IMR-90 (cell line): ENCODE data around the gene RAP1GAP2. TPM values are rescaled to one million over a fixed set of nuclear protein-coding genes. Genes with fewer than 3 reads are reported as not detected.
"Not testable (repeated sequence)": the region's sequence is repeated elsewhere in the genome, so short reads cannot be mapped to it uniquely, and the experiment has no call there.

ENCODE experiments used
- ATAC-seq: fragments of 200-7000 bp; cut with Tn5 transposase; 2 replicates; pipeline ENCODE4 v1.9.1; 2020; ENCODE audit warnings: low read depth, mild to moderate bottlenecking, moderate library complexity
- BruUV-seq: library from RNA; stranded (reverse); fragments of 400-500 nt; replicated peaks from 2 replicates; lab custom pipeline; 2021; lab: Mats Ljungman, UMichigan
- CTCF ChIA-PET: fragments of 300-600 bp; formaldehyde crosslinking; extraction: SDS; loops from one replicate; lab custom pipeline; 2021; ENCODE audit warnings: antibody characterized with exemption; lab: Yijun Ruan, JAX
- POLR2A ChIA-PET: fragments of 300-600 bp; sonication (Branson Sonifier 250); formaldehyde crosslinking; loops from one replicate; lab custom pipeline; 2022; ENCODE audit warnings: antibody characterized with exemption; ENCODE audit not compliant: unreplicated experiment; lab: Charles Lee
- DNase-seq: peaks from one replicate; pipeline ENCODE4 v3.0.0; 2013
- H2AFZ ChIP-seq: replicated peaks from 2 replicates; pipeline ENCODE3; 2013; ENCODE audit warnings: low read length, mild to moderate bottlenecking; ENCODE audit not compliant: poor library complexity
- H2AK5ac ChIP-seq: 2 replicates; pipeline ENCODE4 v1.6.1; 2013; ENCODE audit warnings: low read depth, low read length, inconsistent platforms
- H2AK9ac ChIP-seq: replicated peaks from 2 replicates; pipeline ENCODE3; 2013; ENCODE audit warnings: mild to moderate bottlenecking, low read depth, low read length, moderate library complexity; ENCODE audit not compliant: poor library complexity
- H2BK120ac ChIP-seq: 2 replicates; pipeline ENCODE4 v1.6.1; 2013; ENCODE audit warnings: low read depth, low read length, inconsistent platforms
- H2BK15ac ChIP-seq: 3 replicates; pipeline ENCODE4 v1.6.1; 2013; ENCODE audit warnings: low read depth, low read length, inconsistent platforms
- H2BK20ac ChIP-seq: 2 replicates; pipeline ENCODE4 v1.6.1; 2013; ENCODE audit warnings: low read depth, mild to moderate bottlenecking, inconsistent platforms, low read length, moderate library complexity
- H2BK5ac ChIP-seq: 2 replicates; pipeline ENCODE4 v1.6.1; 2013; ENCODE audit warnings: mild to moderate bottlenecking, low read depth, low read length, inconsistent platforms; ENCODE audit not compliant: poor library complexity, severe bottlenecking
- H3K14ac ChIP-seq: replicated peaks from 2 replicates; pipeline ENCODE4 v1.6.1; 2013; ENCODE audit warnings: low read depth, low read length, inconsistent platforms
- H3K18ac ChIP-seq: 2 replicates; pipeline ENCODE4 v1.6.1; 2013; ENCODE audit warnings: low read depth, low read length, control low read depth
- H3K23ac ChIP-seq: 2 replicates; pipeline ENCODE4 v1.6.1; 2013; ENCODE audit warnings: low read depth, low read length, inconsistent platforms
- H3K27ac ChIP-seq: 2 replicates; pipeline ENCODE4 v1.5.1; 2013; ENCODE audit warnings: mild to moderate bottlenecking, control low read depth, low read length; ENCODE audit not compliant: insufficient read depth
- H3K27me3 ChIP-seq: 2 replicates; pipeline ENCODE4 v1.6.1; 2013; ENCODE audit warnings: low read length; ENCODE audit not compliant: control insufficient read depth, insufficient read depth
- H3K36me3 ChIP-seq: 2 replicates; pipeline ENCODE4 v1.6.1; 2013; ENCODE audit warnings: low read length, mixed read lengths; ENCODE audit not compliant: control insufficient read depth, insufficient read depth
- H3K4ac ChIP-seq: 2 replicates; pipeline ENCODE4 v1.6.1; 2013; ENCODE audit warnings: low read depth, low read length, inconsistent platforms
- H3K4me1 ChIP-seq: 2 replicates; pipeline ENCODE4 v1.6.1; 2013; ENCODE audit warnings: low read length, mixed read lengths; ENCODE audit not compliant: control insufficient read depth, insufficient read depth
- H3K4me2 ChIP-seq: 2 replicates; pipeline ENCODE4 v1.6.1; 2013; ENCODE audit warnings: low read depth, mild to moderate bottlenecking, control low read depth, low read length, moderate library complexity
- H3K4me3 ChIP-seq: 2 replicates; pipeline ENCODE4 v1.5.1; 2013; ENCODE audit warnings: low read depth, mild to moderate bottlenecking, control low read depth, low read length, moderate library complexity; ENCODE audit not compliant: insufficient read depth
- H3K56ac ChIP-seq: 2 replicates; pipeline ENCODE4 v1.6.1; 2013; ENCODE audit warnings: low read length, inconsistent platforms; ENCODE audit not compliant: insufficient read depth; ENCODE audit errors: extremely low read depth
- H3K79me1 ChIP-seq, 2 experiments: 2 replicates each; pipeline ENCODE4 v1.6.1; 2013; ENCODE audit warnings: low read length in 2 of 2, inconsistent platforms in 1 of 2, low read depth in 1 of 2
- H3K9ac ChIP-seq: 2 replicates; pipeline ENCODE4 v1.6.1; 2013; ENCODE audit warnings: low read depth, low read length, control low read depth
- H3K9me1 ChIP-seq: 2 replicates; pipeline ENCODE4 v1.6.1; 2013; ENCODE audit warnings: low read length, inconsistent platforms; ENCODE audit not compliant: insufficient read depth
- H3K9me3 ChIP-seq: 2 replicates; pipeline ENCODE4 v1.6.1; 2013; ENCODE audit warnings: low read length; ENCODE audit not compliant: control insufficient read depth, insufficient read depth
- H4K20me1 ChIP-seq: 2 replicates; pipeline ENCODE4 v1.6.1; 2013; ENCODE audit warnings: low read length, inconsistent platforms; ENCODE audit not compliant: insufficient read depth
- H4K5ac ChIP-seq: 2 replicates; pipeline ENCODE4 v1.6.1; 2013; ENCODE audit warnings: mild to moderate bottlenecking, low read depth, low read length, control low read depth
- H4K8ac ChIP-seq, 2 experiments: 2 replicates each; pipeline ENCODE4 v1.6.1; 2013; ENCODE audit warnings: low read depth in 2 of 2, low read length in 2 of 2, control low read depth in 1 of 2, inconsistent platforms in 1 of 2
- H4K91ac ChIP-seq: 2 replicates; pipeline ENCODE4 v1.6.1; 2013; ENCODE audit warnings: low read depth, low read length, inconsistent platforms; ENCODE audit not compliant: insufficient read depth
- WGBS, 2 experiments: methylation state at CpG; one replicate each; pipeline versions ENCODE4 v1.1.5 to v1.1.7; 2013; ENCODE audit warnings: missing lambda C conversion rate in 2 of 2; ENCODE audit not compliant: insufficient read length in 1 of 2; ENCODE audit errors: extremely low coverage in 2 of 2; 5-methylcytosine and 5-hydroxymethylcytosine counted together
- dilution Hi-C: fragments of 300-500 bp; cut with HindIII; formaldehyde crosslinking; loops from one replicate; pipeline ENCODE4 v1.14.3; 2018; ENCODE audit warnings: low sequenced_read_pairs; ENCODE audit not compliant: unreplicated experiment
- in situ Hi-C: fragments of 300-500 bp; cut with MboI; formaldehyde crosslinking; loops from 3 replicates; pipeline ENCODE4 v1.14.3; 2019; ENCODE audit warnings: low sequenced_read_pairs, inconsistent platforms, mixed read lengths
- intact Hi-C: fragments of 100-400 bp; cut with micrococcal nuclease; formaldehyde crosslinking; loops from 2 replicates; pipeline ENCODE4 v1.10.0; 2022
- polyA plus RNA-seq, 3 experiments: library from polyadenylated mRNA; depleted of rRNA; stranded (reverse); fragments of >200 nt; gene quantifications; 2 replicates each; pipeline ENCODE4 v1.2.3, GENCODE V29; 2012; ENCODE audit warnings: low replicate concordance in 1 of 3
- total RNA-seq: library from RNA; depleted of rRNA; stranded (reverse); fragments of >200 nt; gene quantifications from 2 replicates; pipeline ENCODE4 v1.2.3, GENCODE V29; 2012

Gene RAP1GAP2
- total and polyA plus RNA-seq, 2 of the 4 experiments (the other 2 are of a cell fraction): 5.7 to 7.5 TPM

- H3K4ac ChIP-seq, H3K18ac ChIP-seq, H3K27ac ChIP-seq, dilution Hi-C loops, H3K4me1 ChIP-seq, H4K20me1 ChIP-seq, H4K8ac ChIP-seq, H3K36me3 ChIP-seq, H3K14ac ChIP-seq, H3K56ac ChIP-seq, DNase-seq, POLR2A ChIA-PET, H2BK15ac ChIP-seq, H3K9me1 ChIP-seq, H3K9me3 ChIP-seq, ATAC-seq, H2AK9ac ChIP-seq, BruUV-seq, H3K4me3 ChIP-seq, in situ Hi-C loops, H3K4me2 ChIP-seq, H2BK20ac ChIP-seq, H4K91ac ChIP-seq, H2BK5ac ChIP-seq, H3K23ac ChIP-seq, intact Hi-C loops, H2AK5ac ChIP-seq, CTCF ChIA-PET, H2BK120ac ChIP-seq, H4K5ac ChIP-seq, H3K79me1 ChIP-seq, H3K9ac ChIP-seq, H2AFZ ChIP-seq: not testable (repeated sequence)
- 77% methylated on average over 9 of the region's 15 CpGs; no CpG with 5 or more reads in 1 of the 2 experiments for WGBS, 2 experiments
- H3K27me3 ChIP-seq: peaks cover 15% of the 10 kb centered on the region
Observed at GRCh38 chr17:2781598-2781997, 14.6 kb upstream of the RAP1GAP2 start.
